HG03460 (cell line): ENCODE data around the gene LRRC74B.

ENCODE experiments used
- ATAC-seq: cut with Tn5 transposase; IDR thresholded peaks from one replicate; pipeline ENCODE4 v1.9.1; 2021; ENCODE audit not compliant: unreplicated experiment

The LRRC74B gene

GRCh38 chr22:21101877-21102638, 56.3 kb downstream of the LRRC74B start:
- no peak for ATAC-seq

GRCh38 chr22:21102659-21103267, 57.0 kb downstream of the LRRC74B start:
- ATAC-seq = no peak

DNA sequence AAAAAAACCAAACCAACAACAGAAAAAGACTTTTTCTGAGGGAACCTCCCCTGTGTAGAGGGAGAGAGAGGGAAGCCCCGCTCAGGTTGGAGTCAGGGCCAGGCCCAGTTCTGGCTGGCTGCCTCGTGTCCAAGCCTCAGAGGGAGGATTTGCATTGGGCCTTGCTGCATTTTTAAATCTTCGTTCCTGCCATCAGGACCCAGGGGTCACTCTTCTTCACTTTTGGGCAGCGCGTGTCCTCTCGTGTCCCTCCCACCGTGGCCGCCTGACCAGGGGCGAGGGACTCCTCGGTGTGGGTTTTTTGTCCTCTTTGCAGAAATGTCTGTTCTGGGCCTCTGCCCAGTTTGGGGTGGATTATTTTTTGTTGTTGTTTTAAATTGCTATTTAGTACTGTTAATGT, 57.9 kb downstream of the LRRC74B start:
- no peak for ATAC-seq

DNA sequence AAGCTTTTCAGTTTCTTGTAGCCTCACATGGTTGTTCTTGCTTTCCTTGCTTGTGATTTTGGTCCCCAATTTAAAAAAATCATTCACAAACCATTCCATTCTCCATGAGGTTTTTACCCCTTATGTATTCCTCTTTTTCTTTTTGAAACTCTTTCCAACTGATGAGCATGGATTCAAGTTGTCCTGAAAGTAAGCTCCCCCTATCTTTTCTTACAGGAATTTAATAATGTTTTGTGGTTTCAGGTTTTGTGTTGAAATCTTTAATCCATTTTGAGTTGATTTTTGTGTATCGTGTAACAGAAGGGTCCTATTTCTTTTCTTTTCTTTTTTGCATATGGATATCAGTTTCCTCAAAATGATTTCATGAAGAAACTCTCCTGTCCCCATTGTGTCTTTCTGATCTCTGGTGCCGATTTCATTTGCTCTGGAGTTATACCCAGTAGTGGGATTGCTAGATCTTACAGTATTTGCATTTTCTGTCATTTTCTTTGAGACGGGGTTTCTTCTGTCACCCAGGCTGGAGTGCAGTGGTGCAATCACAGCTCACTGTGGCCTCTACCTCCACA, 58.5 kb downstream of the LRRC74B start:
- ATAC-seq = no peak

GRCh38 chr22:21105294-21105693, 59.5 kb downstream of the LRRC74B start:
- no peak for ATAC-seq

DNA sequence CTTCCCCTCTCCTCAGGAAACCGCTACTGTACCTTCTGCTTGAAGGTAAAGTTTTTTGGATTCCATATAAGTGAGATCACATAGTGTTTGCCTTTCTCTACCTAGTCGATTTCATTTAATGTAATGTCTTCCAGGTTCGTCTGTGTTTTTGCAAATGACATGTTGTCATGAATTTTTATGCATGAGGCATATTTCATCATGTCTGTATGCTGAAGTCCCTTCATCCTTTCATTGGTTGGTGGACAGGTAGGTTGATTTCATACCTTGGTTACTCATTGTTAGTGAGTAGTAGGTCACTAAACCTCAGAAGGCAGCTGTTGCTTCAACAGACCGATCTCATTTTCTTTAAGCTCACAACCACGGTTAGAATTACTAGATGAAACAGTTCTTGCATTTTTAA, 60.3 kb downstream of the LRRC74B start:
- ATAC-seq = no peak

DNA sequence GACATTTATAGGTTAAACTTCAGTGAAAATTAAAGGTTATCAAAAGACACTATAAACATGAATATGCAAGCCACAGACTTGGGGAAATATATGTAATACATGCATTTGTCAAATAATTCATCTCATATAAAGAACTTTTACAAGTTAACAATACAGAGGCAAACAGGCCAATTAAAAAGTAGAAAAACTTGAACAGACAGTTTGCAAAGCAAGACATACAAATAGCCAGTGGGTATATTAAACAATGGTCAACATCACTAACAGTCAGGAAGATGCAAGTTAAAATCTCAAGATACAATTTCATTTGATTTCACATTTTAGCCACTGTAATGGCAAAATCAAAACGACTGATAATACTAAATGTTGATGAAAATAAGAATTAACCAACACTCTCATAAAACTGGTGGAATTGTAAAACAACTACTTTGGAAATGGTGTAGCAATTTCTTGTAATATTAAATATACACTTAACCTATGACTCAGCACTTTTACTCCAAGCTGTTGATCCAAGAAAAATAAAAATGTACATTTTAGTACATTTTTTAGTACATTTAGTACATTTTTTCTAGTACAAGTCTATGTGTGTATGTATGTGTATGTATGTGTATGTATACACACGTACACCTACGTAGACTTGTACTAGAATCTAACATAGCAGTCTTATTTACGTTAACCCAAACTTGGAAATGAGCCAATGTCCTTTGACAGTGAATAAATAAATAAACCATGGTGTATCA, 62.8 kb downstream of the LRRC74B start:
- no peak for ATAC-seq
